H1 (cell line): ENCODE measurements around the gene STX8.

Source experiments
- POLR2A ChIP-seq, 2 experiments: IDR thresholded peaks; 1 replicate in 1 of 2; 2 replicates in 1 of 2; pipeline ENCODE4 v1.6.1; 2011; ENCODE audit warnings: low read depth in 2 of 2, low read length in 2 of 2, mild to moderate bottlenecking in 2 of 2; ENCODE audit errors: control extremely low read depth in 1 of 2
- SRF ChIP-seq: IDR thresholded peaks from 2 replicates; pipeline ENCODE4 v1.6.1; 2011; ENCODE audit warnings: mild to moderate bottlenecking, low read depth, low read length, moderate library complexity
- TCF12 ChIP-seq: IDR thresholded peaks from 2 replicates; pipeline ENCODE4 v1.6.1; 2011; ENCODE audit warnings: low read depth, mild to moderate bottlenecking, low read length
- TF ChIP-seq, protein P1 (sequence below), 3 experiments: IDR thresholded peaks; 1 replicate in 2 of 3; 2 replicates in 1 of 3; pipeline versions ENCODE4 v1.5.1 to v1.6.1; 2011; ENCODE audit warnings: low read length in 3 of 3, mild to moderate bottlenecking in 3 of 3, inconsistent platforms in 2 of 3, low read depth in 1 of 3, moderate library complexity in 1 of 3; ENCODE audit not compliant: insufficient read depth in 1 of 3; ENCODE audit errors: control extremely low read depth in 1 of 3
- TF ChIP-seq, protein P2 (sequence below): IDR thresholded peaks from 2 replicates; pipeline ENCODE4 v1.6.1; 2012; ENCODE audit warnings: inconsistent platforms
- TF ChIP-seq, protein P3 (sequence below): IDR thresholded peaks from 2 replicates; pipeline ENCODE4 v1.6.1; 2012; ENCODE audit warnings: inconsistent platforms

DNA sequence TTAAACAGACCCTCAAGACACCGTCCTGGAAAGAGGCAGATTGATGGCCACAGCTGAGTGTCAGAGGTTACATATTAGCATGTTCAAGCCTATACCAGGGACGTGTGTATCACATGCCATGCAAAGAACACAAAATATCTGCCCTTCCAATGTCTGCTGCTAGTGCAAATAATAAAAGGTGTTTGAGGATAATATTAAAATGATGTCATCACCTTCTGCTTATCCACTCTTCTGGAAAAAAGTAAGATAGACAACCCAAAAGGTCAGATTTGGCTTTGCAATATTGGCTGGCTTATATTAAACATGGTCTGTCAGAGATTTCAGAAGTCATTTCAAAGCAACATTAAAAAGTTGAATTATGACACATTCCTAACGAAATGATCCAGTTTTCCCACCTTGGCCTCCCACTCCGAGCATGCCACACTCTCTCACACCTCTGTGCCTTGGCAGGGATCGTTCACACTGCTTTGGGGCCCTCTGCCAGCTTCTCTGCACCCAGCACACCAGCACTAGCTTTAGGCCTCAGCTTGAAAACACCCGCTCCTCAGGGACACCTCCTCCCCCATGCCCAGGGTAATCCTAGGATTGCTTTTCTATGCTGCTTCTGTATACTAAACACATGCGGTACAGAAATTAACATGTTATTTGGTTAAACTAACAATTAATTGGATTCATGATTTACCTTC is 306.1 kb downstream of the STX8 start:
- no peak for TF ChIP-seq POLR2A (IDR thresholded peaks at IDR 0.05; ENCODE audit: control extremely low read depth in 1 of 2, low read depth in 2 of 2, low read length in 2 of 2)
- TF ChIP-seq, protein P1, sequence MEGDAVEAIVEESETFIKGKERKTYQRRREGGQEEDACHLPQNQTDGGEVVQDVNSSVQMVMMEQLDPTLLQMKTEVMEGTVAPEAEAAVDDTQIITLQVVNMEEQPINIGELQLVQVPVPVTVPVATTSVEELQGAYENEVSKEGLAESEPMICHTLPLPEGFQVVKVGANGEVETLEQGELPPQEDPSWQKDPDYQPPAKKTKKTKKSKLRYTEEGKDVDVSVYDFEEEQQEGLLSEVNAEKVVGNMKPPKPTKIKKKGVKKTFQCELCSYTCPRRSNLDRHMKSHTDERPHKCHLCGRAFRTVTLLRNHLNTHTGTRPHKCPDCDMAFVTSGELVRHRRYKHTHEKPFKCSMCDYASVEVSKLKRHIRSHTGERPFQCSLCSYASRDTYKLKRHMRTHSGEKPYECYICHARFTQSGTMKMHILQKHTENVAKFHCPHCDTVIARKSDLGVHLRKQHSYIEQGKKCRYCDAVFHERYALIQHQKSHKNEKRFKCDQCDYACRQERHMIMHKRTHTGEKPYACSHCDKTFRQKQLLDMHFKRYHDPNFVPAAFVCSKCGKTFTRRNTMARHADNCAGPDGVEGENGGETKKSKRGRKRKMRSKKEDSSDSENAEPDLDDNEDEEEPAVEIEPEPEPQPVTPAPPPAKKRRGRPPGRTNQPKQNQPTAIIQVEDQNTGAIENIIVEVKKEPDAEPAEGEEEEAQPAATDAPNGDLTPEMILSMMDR (IDR thresholded peaks at IDR 0.05; ENCODE audit: control extremely low read depth in 1 of 3, insufficient read depth in 1 of 3, low read depth in 1 of 3, low read length in 3 of 3): no peak
- TF ChIP-seq, protein P2, sequence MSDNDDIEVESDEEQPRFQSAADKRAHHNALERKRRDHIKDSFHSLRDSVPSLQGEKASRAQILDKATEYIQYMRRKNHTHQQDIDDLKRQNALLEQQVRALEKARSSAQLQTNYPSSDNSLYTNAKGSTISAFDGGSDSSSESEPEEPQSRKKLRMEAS: no peak
- TF ChIP-seq SRF: no peak
- no peak for TF ChIP-seq TCF12
- TF ChIP-seq, protein P3, sequence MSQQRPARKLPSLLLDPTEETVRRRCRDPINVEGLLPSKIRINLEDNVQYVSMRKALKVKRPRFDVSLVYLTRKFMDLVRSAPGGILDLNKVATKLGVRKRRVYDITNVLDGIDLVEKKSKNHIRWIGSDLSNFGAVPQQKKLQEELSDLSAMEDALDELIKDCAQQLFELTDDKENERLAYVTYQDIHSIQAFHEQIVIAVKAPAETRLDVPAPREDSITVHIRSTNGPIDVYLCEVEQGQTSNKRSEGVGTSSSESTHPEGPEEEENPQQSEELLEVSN: no peak
